ENCODE data around the gene SACS. TPM values are rescaled to one million over a fixed set of nuclear protein-coding genes. Genes with fewer than 3 reads are reported as not detected.

The SACS gene
- total and polyA plus RNA-seq, 2 of the 8 experiments (the other 6 are each of a cell fraction or from before 2014, with no cell fraction given): 11.0 to 54.2 TPM

DNA sequence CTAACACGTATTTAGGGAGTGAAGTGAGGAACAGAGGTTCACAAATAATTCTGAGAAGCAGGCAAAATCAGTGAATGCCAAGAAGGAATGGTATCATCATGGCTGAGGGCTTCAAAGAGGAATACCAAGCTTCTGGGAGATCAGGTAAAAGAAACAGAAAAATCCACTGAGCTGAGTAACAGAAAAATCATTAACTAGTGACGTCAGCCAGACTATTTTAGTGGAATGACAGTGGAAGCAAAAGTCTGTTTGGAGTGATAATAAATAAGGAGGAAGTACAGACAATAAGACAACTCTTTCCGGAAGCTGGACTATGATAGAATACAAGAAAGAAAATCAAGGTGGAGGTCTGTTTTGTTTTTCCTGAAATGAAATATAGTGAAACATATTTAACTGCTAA, 83.5 kb downstream of the SACS start:
- no peak for TF ChIP-seq SAP30 (IDR thresholded peaks at IDR 0.05; ENCODE audit: insufficient read depth, insufficient replicate concordance, low read length)
- no peak for TF ChIP-seq JUND (IDR thresholded peaks at IDR 0.05; ENCODE audit: low read length)
- TF ChIP-seq KDM1A (IDR thresholded peaks at IDR 0.05; ENCODE audit: borderline replicate concordance, low read length): no peak
- no peak for TF ChIP-seq SP1 (IDR thresholded peaks at IDR 0.05; ENCODE audit: low read depth, low read length)
- TF ChIP-seq HDAC6 (IDR thresholded peaks at IDR 0.05; ENCODE audit: low read depth, low read length): no peak
- H3K4me1 ChIP-seq (replicated peaks in 1 of 4; ENCODE audit: control insufficient read depth in 3 of 4, insufficient read depth in 4 of 4, low read length in 3 of 4): no peaks in the 10 kb centered on the region
- WGBS, 2 experiments (ENCODE audit: extremely low coverage in 1 of 2, insufficient coverage in 1 of 2, insufficient read length in 1 of 2, insufficient replicate concordance in 2 of 2, low coverage in 1 of 2, low lambda C conversion rate in 2 of 2, missing lambda C conversion rate in 1 of 2): 92% methylated on average over 3 of the region's 3 CpGs; no CpG with 5 or more reads in 1 of the 2 experiments
- no peak overlapping the region for H4K91ac ChIP-seq (replicated peaks; ENCODE audit: insufficient read length, low read length)
- H2BK5ac ChIP-seq (ENCODE audit: low read depth, low read length): no peak overlapping the region
- no peak overlapping the region for H3K14ac ChIP-seq (ENCODE audit: insufficient read length)
- no peak overlapping the region for H2BK120ac ChIP-seq (replicated peaks; ENCODE audit: low read depth, low read length)
- no peak overlapping the region for H2AK5ac ChIP-seq (ENCODE audit: low read depth, low read length)
- H3K27ac ChIP-seq (ENCODE audit: low read depth, low read length): no peak overlapping the region
- H3K18ac ChIP-seq (ENCODE audit: extremely low read depth, low read length): no peak overlapping the region
- H3K36me3 ChIP-seq (ENCODE audit: control insufficient read depth in 2 of 4, insufficient read depth in 4 of 4, low read length in 3 of 4): peaks cover 0 to 36% (median 18%) of the 10 kb centered on the region in 4 experiments; a peak in 7 of 8 replicates
- CTCF ChIA-PET (ENCODE audit: partially characterized antibody): interaction anchor here (0.7 kb wide), 1 partner anchor 20 kb away, joined by 3 read pairs; no protein-coding TSS in a partner anchor
- no peak overlapping the region for H3K4me3 ChIP-seq (ENCODE audit: extremely low read depth in 1 of 4, insufficient read depth in 2 of 4, low read depth in 3 of 4, low read length in 4 of 4)
- DNase-seq (ENCODE audit: low read depth in 1 of 2, low spot score in 2 of 2) (no peak), FAIRE-seq (no peak)
- no peaks in the 10 kb centered on the region for H3K23me2 ChIP-seq (ENCODE audit: low read depth, low read length)
- no peak overlapping the region for H2BK20ac ChIP-seq (ENCODE audit: low read length)
- POLR2A ChIA-PET (ENCODE audit: partially characterized antibody): no interaction called here
- no peak overlapping the region for H3K9ac ChIP-seq (replicated peaks in 1 of 4; ENCODE audit: extremely low read depth in 1 of 4, low read depth in 3 of 4, low read length in 3 of 4)
- H4K8ac ChIP-seq (ENCODE audit: extremely low read depth, insufficient read depth, low read length): no peak overlapping the region
- no peak overlapping the region for H4K5ac ChIP-seq (ENCODE audit: insufficient read length, low read depth, low read length)
- H3K4ac ChIP-seq (replicated peaks; ENCODE audit: insufficient read length, low read depth, low read length): no peak overlapping the region
- no peak overlapping the region for H2AFZ ChIP-seq (ENCODE audit: low read length)
- H3K27me3 ChIP-seq (replicated peaks in 1 of 4; ENCODE audit: control insufficient read depth in 3 of 4, extremely low read depth in 1 of 4, insufficient read depth in 3 of 4, low read length in 3 of 4): no peaks in the 10 kb centered on the region
- no peak overlapping the region for H2BK15ac ChIP-seq (ENCODE audit: low read length)
- H2BK12ac ChIP-seq (ENCODE audit: low read depth, low read length): no peak overlapping the region
- H3K4me2 ChIP-seq (ENCODE audit: insufficient read depth in 1 of 2, low read depth in 2 of 2, low read length in 2 of 2): no peak overlapping the region
- peaks cover 2 to 3% of the 10 kb centered on the region in 2 experiments for H4K20me1 ChIP-seq (replicated peaks in 1 of 2; ENCODE audit: control insufficient read depth in 1 of 2, insufficient read depth in 2 of 2, low read length in 2 of 2)
- no peak overlapping the region for H3K23ac ChIP-seq (ENCODE audit: insufficient read length)
- H3K79me1 ChIP-seq (ENCODE audit: low read depth, low read length): peaks cover 2% of the 10 kb centered on the region; the same call in 1 of the 2 replicates
- H3K79me2 ChIP-seq (ENCODE audit: control insufficient read depth in 1 of 2, insufficient read depth in 2 of 2, low read length in 2 of 2): peaks cover 3 to 13% of the 10 kb centered on the region in 2 experiments; a peak in 1 of 4 replicates
- H3K56ac ChIP-seq (replicated peaks; ENCODE audit: insufficient read length, low read depth, low read length): no peak overlapping the region
- no peaks in the 10 kb centered on the region for H3K9me3 ChIP-seq (ENCODE audit: insufficient read depth in 2 of 2, low read depth in 1 of 2, low read length in 1 of 2)

Measured in H1 (cell line).